PFSK-1 (cell line): Measurements from ENCODE around the gene RNF20.

Experiments used
- POLR2AphosphoS5 ChIP-seq: IDR thresholded peaks from 2 replicates; pipeline ENCODE4 v1.6.1; 2012; ENCODE audit warnings: low read depth, mild to moderate bottlenecking, control low read depth, low read length, moderate library complexity
- SIN3A ChIP-seq: IDR thresholded peaks from 2 replicates; pipeline ENCODE4 v1.6.1; 2012; ENCODE audit warnings: mild to moderate bottlenecking, low read length, moderate library complexity, borderline replicate concordance; ENCODE audit not compliant: insufficient read depth
- TAF1 ChIP-seq: IDR thresholded peaks from 2 replicates; pipeline ENCODE4 v1.6.1; 2012; ENCODE audit warnings: low read length, control low read depth, borderline replicate concordance; ENCODE audit not compliant: insufficient read depth
- TF ChIP-seq, protein P1 (sequence below), 2 experiments: IDR thresholded peaks; 2 replicates each; pipeline versions ENCODE4 v1.6.1 to v1.8.0; 2011 to 2012; ENCODE audit warnings: low read depth in 2 of 2, low read length in 2 of 2, control low read depth in 1 of 2, inconsistent platforms in 1 of 2, mild to moderate bottlenecking in 1 of 2, moderate library complexity in 1 of 2; ENCODE audit not compliant: insufficient read depth in 1 of 2

DNA sequence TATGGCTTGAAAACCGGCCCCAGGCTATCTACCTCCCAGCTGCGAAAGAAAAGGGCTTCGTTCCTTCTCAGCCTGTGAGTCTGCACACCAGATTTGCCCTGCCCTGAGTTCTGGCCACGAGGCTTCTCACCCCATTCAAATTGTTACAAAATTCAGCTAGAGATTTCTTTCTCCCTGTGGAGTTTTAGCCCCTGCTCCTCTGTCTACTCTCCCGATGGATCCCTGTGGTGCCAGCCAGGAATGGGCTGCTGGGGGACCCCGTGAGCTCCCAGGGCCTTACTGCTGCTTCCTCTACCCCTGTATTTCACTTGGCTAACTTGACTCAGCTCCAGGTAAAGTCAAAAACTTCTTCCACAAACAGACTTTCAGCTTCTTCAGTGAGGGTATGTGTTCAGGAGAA is 9.3 kb upstream of the RNF20 start:
- no peak for TF ChIP-seq TAF1
- TF ChIP-seq SIN3A = no peak
- no peak for TF ChIP-seq POLR2AphosphoS5
- TF ChIP-seq, protein P1, sequence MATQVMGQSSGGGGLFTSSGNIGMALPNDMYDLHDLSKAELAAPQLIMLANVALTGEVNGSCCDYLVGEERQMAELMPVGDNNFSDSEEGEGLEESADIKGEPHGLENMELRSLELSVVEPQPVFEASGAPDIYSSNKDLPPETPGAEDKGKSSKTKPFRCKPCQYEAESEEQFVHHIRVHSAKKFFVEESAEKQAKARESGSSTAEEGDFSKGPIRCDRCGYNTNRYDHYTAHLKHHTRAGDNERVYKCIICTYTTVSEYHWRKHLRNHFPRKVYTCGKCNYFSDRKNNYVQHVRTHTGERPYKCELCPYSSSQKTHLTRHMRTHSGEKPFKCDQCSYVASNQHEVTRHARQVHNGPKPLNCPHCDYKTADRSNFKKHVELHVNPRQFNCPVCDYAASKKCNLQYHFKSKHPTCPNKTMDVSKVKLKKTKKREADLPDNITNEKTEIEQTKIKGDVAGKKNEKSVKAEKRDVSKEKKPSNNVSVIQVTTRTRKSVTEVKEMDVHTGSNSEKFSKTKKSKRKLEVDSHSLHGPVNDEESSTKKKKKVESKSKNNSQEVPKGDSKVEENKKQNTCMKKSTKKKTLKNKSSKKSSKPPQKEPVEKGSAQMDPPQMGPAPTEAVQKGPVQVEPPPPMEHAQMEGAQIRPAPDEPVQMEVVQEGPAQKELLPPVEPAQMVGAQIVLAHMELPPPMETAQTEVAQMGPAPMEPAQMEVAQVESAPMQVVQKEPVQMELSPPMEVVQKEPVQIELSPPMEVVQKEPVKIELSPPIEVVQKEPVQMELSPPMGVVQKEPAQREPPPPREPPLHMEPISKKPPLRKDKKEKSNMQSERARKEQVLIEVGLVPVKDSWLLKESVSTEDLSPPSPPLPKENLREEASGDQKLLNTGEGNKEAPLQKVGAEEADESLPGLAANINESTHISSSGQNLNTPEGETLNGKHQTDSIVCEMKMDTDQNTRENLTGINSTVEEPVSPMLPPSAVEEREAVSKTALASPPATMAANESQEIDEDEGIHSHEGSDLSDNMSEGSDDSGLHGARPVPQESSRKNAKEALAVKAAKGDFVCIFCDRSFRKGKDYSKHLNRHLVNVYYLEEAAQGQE (IDR thresholded peaks at IDR 0.05; ENCODE audit: insufficient read depth in 1 of 2, low read depth in 2 of 2, low read length in 2 of 2) = no peak
